ENCODE data around the gene DOC2B.
"Not testable (repeated sequence)": the region's sequence is repeated elsewhere in the genome, so short reads cannot be mapped to it uniquely, and the experiment has no call there.

DOC2B gene

GRCh38 chr17:202501-202951 is 21.1 kb upstream of the DOC2B start:
- Histone ChIP-seq H3K9ac (ENCODE audit: low read depth, low read length) (no peak overlapping the region), H3K4me1 (ENCODE audit: insufficient read depth, low read length) (peaks cover 6% of the 10 kb centered on the region; the same call in 1 of the 2 replicates), H3K9me3 (ENCODE audit: control insufficient read depth, insufficient read depth, low read length) (no peaks in the 10 kb centered on the region), H3K36me3 (ENCODE audit: insufficient read depth, low read length) (no peaks in the 10 kb centered on the region)

GRCh38 chr17:201736-202135 is 20.3 kb upstream of the DOC2B start:
- not testable (repeated sequence) for H3K36me3 ChIP-seq (ENCODE audit: insufficient read depth, low read length); H3K9ac ChIP-seq (ENCODE audit: low read depth, low read length); H3K4me1 ChIP-seq (ENCODE audit: insufficient read depth, low read length); H3K9me3 ChIP-seq (ENCODE audit: control insufficient read depth, insufficient read depth, low read length)

DNA sequence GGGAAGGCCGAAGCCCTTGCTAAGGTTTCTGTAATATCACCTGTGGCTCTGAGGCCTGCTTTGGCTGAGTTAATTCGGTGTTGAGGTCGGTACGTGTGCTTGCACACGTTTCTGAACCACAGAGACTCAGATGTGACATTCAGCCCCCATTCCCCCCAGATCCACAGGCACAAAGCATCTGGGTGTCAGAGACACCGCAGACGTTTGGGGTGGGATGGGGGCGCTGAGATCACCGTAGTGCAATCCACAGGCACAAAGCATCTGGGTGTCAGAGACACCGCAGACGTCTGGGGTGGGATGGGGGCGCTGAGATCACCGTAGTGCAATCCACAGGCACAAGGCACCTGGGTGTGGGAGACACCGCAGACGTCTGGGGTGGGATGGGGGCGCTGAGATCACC is 19.8 kb upstream of the DOC2B start:
- not testable (repeated sequence) for H3K9me3 ChIP-seq (ENCODE audit: control insufficient read depth, insufficient read depth, low read length); H3K9ac ChIP-seq (ENCODE audit: low read depth, low read length); H3K4me1 ChIP-seq (ENCODE audit: insufficient read depth, low read length); H3K36me3 ChIP-seq (ENCODE audit: insufficient read depth, low read length)

DNA sequence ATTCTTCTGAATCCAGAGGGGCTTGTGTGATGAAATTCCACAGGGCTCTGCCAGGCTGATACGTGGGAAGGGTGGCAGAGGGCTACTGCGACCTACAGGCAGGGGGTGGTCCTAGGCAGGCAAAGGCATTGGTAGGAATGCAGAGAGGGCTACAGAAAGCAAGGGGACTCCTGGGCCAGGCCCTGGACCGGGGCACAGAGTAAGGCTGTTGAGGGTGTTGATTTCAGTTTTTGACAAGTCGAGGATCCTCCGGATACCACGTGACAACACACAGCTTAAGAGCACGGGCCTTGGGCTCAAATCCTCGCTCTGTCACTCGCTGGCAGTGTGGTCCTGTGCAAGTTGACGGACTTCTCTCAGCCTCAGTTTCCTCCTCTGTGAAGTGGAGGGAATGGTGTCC is 19.1 kb upstream of the DOC2B start:
- Histone ChIP-seq H3K9ac (ENCODE audit: low read depth, low read length) (no peak overlapping the region), H3K4me1 (ENCODE audit: insufficient read depth, low read length) (peaks cover 6% of the 10 kb centered on the region), H3K36me3 (ENCODE audit: insufficient read depth, low read length) (no peaks in the 10 kb centered on the region), H3K9me3 (ENCODE audit: control insufficient read depth, insufficient read depth, low read length) (no peaks in the 10 kb centered on the region)

DNA sequence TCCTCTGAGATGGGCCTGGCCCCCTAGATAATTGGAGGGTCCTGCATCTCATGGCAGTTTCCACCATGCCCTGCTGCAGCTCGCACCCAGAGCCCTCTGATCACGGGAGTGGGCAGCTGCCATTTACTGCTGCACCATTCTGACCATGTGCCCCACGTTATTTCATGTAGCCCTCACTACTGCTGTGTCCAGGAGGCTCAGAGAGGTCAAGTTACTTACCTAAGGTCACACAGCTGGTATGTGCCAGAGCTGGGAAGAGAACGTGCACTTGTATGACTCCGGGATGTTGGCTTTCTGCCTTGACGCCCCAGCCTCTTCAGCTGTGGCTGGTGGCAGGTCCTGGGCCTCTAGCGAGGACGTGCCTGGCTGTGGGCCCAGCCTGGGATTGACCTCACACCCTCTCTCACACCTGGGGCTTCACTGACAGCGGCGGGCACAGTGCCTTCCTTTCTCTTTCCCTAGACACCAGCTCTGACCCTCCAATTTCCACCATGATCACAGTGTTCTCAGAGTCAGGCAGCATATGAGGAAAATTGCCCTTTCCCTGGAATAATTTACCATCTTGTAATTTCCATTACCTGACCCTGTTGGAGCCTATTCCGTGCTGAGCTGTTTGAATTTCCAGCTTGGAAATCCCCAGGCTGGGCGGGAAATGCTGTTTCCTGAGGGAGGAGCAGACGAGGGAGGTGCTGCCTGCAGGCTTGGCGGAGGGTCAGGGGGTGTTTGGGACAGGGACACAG is 18.5 kb upstream of the DOC2B start:
- H3K36me3 ChIP-seq (ENCODE audit: insufficient read depth, low read length) = no peaks in the 10 kb centered on the region
- no peak overlapping the region for H3K9ac ChIP-seq (ENCODE audit: low read depth, low read length)
- H3K4me1 ChIP-seq (ENCODE audit: insufficient read depth, low read length) = peaks cover 5% of the 10 kb centered on the region
- H3K9me3 ChIP-seq (ENCODE audit: control insufficient read depth, insufficient read depth, low read length) = no peaks in the 10 kb centered on the region

DNA sequence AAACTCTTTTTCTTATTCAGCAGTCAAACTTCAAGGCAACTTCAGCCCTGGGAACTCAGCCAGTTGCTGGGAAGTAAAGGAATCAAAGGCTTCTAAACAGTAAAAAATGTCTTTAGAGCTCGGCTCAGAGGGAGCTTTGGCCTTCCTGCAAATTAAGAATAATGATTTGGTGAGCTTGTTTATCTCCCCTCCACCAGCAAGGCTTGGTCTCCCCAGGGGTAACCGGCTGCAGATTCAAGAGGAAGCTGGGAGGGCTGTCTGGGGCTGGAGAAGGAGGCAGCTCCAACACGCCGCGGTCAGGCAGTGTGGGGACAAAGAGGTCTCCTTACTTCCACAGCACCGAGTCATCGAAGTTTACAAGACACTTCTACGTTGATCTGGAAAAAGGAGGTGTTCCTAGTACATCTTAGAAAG is 17.7 kb upstream of the DOC2B start:
- H3K36me3 ChIP-seq (ENCODE audit: insufficient read depth, low read length) = no peaks in the 10 kb centered on the region
- peaks cover 3% of the 10 kb centered on the region for H3K4me1 ChIP-seq (ENCODE audit: insufficient read depth, low read length)
- no peak overlapping the region for H3K9ac ChIP-seq (ENCODE audit: low read depth, low read length)
- H3K9me3 ChIP-seq (ENCODE audit: control insufficient read depth, insufficient read depth, low read length) = no peaks in the 10 kb centered on the region

DNA sequence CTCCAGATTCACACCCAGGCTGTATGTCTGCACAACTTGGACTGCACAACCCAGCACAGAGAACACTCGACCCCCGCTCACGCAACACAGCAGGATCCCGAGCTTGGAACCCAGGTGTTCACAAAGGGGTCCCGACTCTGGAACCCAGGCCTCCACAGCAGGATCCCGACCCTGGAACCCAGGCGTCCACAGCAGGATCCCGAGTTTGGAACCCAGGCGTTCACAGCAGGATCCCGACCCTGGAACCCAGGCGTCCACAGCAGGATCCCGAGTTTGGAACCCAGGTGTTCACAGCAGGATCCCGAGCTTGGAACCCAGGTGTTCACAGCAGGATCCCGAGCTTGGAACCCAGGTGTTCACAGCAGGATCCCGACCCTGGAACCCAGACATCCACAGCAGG is 16.8 kb upstream of the DOC2B start:
- H3K36me3 ChIP-seq (ENCODE audit: insufficient read depth, low read length); H3K9me3 ChIP-seq (ENCODE audit: control insufficient read depth, insufficient read depth, low read length); H3K9ac ChIP-seq (ENCODE audit: low read depth, low read length); H3K4me1 ChIP-seq (ENCODE audit: insufficient read depth, low read length): not testable (repeated sequence)

DNA sequence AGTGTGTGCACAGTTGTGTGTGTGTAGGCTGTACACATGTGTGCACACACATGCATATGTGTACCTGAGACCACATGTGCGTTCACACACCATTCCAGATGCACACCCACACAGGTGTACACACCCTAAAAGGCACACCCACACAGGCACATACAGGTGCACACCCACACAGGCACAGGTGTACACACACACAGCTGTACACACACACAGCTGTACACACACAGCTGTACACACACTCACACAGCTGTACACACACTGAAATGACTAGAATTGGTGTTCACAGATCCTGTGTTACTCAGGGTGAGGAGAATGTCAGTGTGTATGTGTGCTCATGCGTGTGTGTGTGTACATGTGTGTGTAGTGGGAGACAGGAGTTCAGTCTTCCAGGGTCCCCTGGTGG is 15.9 kb upstream of the DOC2B start:
- Histone ChIP-seq H3K9ac (ENCODE audit: low read depth, low read length) (no peak overlapping the region), H3K4me1 (ENCODE audit: insufficient read depth, low read length) (peaks cover 7% of the 10 kb centered on the region), H3K36me3 (ENCODE audit: insufficient read depth, low read length) (no peaks in the 10 kb centered on the region), H3K9me3 (ENCODE audit: control insufficient read depth, insufficient read depth, low read length) (no peaks in the 10 kb centered on the region)

DNA sequence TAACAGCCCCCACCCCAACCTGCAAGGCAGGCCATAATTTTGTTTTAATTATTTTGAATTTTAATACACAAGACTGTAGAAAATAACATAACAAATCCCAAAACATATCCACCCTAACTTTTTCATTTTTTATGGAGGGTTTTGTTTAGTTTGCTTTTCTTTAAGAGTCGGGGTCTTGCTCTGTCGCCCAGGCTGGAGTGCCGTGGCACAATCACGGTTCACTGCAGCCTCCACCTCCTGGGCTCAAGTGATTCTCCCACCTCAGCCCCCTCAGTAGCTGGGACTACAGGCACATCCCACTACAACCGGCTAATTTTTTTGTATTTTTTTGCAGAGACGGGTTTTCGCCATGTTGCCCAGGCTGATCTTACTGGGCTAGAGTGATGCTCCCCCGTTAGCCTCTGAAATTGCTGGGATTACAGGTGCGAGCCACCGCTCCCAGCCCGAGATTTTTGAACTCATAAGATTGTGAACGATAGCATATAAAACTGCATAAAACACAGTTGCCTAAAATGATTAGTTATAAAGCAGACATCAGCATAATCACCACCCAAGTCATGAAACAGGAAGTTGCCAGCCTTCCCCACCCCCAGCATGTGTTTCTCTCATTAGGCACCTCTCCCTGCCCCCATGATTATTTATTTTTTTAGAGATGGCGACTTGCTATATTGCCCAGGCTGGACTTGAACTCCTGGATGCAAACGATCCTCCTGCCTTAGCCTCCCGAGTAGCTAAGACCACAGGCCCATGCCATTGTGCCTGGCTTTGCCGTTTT is 13.6 kb upstream of the DOC2B start:
- Histone ChIP-seq H3K36me3 (ENCODE audit: insufficient read depth, low read length) (no peaks in the 10 kb centered on the region), H3K4me1 (ENCODE audit: insufficient read depth, low read length) (peaks cover 4% of the 10 kb centered on the region), H3K9ac (ENCODE audit: low read depth, low read length) (no peak overlapping the region), H3K9me3 (ENCODE audit: control insufficient read depth, insufficient read depth, low read length) (no peaks in the 10 kb centered on the region)

GRCh38 chr17:193841-194806 is 12.7 kb upstream of the DOC2B start:
- no peaks in the 10 kb centered on the region for H3K36me3 ChIP-seq (ENCODE audit: insufficient read depth, low read length)
- no peak overlapping the region for H3K9ac ChIP-seq (ENCODE audit: low read depth, low read length)
- H3K9me3 ChIP-seq (ENCODE audit: control insufficient read depth, insufficient read depth, low read length) = no peaks in the 10 kb centered on the region
- H3K4me1 ChIP-seq (ENCODE audit: insufficient read depth, low read length) = peaks cover 4% of the 10 kb centered on the region

DNA sequence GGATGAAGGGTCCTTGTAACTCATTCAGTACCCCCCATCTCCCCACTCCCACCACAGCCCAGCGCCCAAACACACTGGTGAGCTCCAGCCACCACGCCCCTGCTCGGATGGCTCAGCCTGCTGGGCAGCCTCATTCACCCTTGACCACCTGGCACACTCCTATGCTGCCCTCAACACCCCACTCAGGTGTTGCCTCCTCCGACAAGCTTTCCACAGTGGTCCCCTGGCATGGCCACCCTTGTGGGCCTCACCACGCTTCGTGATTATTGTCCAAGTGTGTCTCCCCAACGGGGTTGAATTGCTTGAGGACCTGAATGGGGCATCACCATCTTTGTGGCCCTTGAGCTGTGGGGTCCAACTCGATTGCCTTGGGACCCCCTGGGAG is 12.0 kb upstream of the DOC2B start:
- H3K9ac ChIP-seq (ENCODE audit: low read depth, low read length) = no peak overlapping the region
- no peaks in the 10 kb centered on the region for H3K36me3 ChIP-seq (ENCODE audit: insufficient read depth, low read length)

GRCh38 chr17:192666-193425 is 11.4 kb upstream of the DOC2B start:
- H3K36me3 ChIP-seq (ENCODE audit: insufficient read depth, low read length) = no peaks in the 10 kb centered on the region
- H3K9me3 ChIP-seq (ENCODE audit: control insufficient read depth, insufficient read depth, low read length) = no peaks in the 10 kb centered on the region
- H3K9ac ChIP-seq (ENCODE audit: low read depth, low read length) = no peak overlapping the region
- H3K4me1 ChIP-seq (ENCODE audit: insufficient read depth, low read length) = peaks cover 4% of the 10 kb centered on the region

More for the DNA sequence above, 12.0 kb upstream of the DOC2B start:
- H3K4me1 ChIP-seq (ENCODE audit: insufficient read depth, low read length) = peaks cover 4% of the 10 kb centered on the region
- H3K9me3 ChIP-seq (ENCODE audit: control insufficient read depth, insufficient read depth, low read length) = no peaks in the 10 kb centered on the region

DNA sequence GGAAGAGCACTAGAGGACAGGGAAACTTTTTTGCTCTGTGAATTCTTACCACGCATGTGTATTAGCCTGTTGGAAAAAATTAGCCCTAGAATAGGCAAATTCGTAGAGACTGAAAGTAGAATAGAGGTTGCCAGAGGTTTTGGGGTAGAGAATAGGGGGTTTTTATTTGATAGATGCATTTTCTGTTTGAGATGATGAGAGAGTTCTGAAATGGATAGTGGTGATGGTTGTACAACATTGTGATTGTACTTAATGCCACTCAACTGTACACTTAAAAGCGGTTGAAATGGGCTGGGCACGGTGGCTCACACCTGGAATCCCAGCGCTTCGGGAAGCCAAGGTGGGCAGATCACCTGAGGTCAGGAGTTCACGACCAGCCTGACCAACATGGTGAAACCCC is 8.0 kb upstream of the DOC2B start:
- Histone ChIP-seq H3K9ac (ENCODE audit: low read depth, low read length) (no peak overlapping the region), H3K4me1 (ENCODE audit: insufficient read depth, low read length) (peaks cover 4% of the 10 kb centered on the region; the same call in 1 of the 2 replicates), H3K36me3 (ENCODE audit: insufficient read depth, low read length) (no peaks in the 10 kb centered on the region), H3K9me3 (ENCODE audit: control insufficient read depth, insufficient read depth, low read length) (no peaks in the 10 kb centered on the region)

DNA sequence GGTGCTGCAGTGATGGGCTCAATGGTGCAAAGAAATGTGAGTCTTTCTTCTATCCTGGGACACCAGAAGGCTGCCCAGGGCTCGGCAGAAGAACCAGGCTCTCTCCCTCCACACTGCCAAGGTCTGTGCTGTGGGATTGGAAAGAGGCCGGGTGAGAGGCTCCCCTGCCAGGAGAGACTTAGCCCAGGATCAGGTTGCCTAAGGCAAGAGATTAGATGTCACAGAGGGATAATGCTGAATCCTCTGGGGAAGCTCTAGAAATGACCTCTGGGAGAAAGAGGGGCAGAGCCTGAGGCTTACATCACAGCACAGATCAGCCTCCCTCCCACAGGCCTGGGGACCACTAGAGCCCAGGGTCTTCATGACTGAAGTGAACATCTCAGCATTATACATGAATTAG is 5.7 kb upstream of the DOC2B start:
- H3K4me1 ChIP-seq (ENCODE audit: insufficient read depth, low read length) = peaks cover 6% of the 10 kb centered on the region; the same call in 1 of the 2 replicates

More for the DNA sequence above, 5.7 kb upstream of the DOC2B start:
- Histone ChIP-seq H3K36me3 (ENCODE audit: insufficient read depth, low read length) (no peaks in the 10 kb centered on the region), H3K9me3 (ENCODE audit: control insufficient read depth, insufficient read depth, low read length) (no peaks in the 10 kb centered on the region), H3K9ac (ENCODE audit: low read depth, low read length) (no peak overlapping the region)
